SK-N-SH (cell line): Measurements from ENCODE around the gene SCNM1. TPM values are rescaled to one million over a fixed set of nuclear protein-coding genes. Genes with fewer than 3 reads are reported as not detected.

Experiments used
- CTCF ChIA-PET: fragments of 300-600, 350-600 bp; formaldehyde crosslinking; extraction: SDS; loops from one replicate; lab custom pipeline; 2021; lab: Yijun Ruan, JAX
- POLR2A ChIA-PET: fragments of 350-600 bp; sonication (Branson Sonifier 250); formaldehyde crosslinking; extraction: SDS; loops from one replicate; lab custom pipeline; 2020; ENCODE audit warnings: antibody characterized with exemption, inconsistent platforms; lab: Yijun Ruan, JAX
- DNase-seq: peaks from one replicate; pipeline ENCODE4 v3.0.0; 2012
- H2AFZ ChIP-seq: fragments of 200-600 bp; sonication (generic); 2 replicates; pipeline ENCODE4 v1.8.1; 2016; ENCODE audit warnings: antibody characterized with exemption, mild to moderate bottlenecking, low read depth
- H3F3A ChIP-seq: fragments of 200-600 bp; sonication (generic); replicated peaks from 2 replicates; pipeline ENCODE3; 2016; ENCODE audit warnings: antibody characterized with exemption, mild to moderate bottlenecking; ENCODE audit not compliant: insufficient read depth
- H3K27ac ChIP-seq, 2 experiments: fragments of 200-500 bp in 1 of 2; fragments of 200-600 bp in 1 of 2; sonication (Bioruptor generic) in 1 of 2; sonication (generic), shearing (Covaris generic) in 1 of 2; 2 replicates each; pipeline versions ENCODE4 v1.5.1 to v1.6.1; 2014 to 2016; ENCODE audit warnings: low read depth in 2 of 2, inconsistent platforms in 1 of 2, low read length in 1 of 2, mild to moderate bottlenecking in 1 of 2, mixed read lengths in 1 of 2
- H3K27me3 ChIP-seq: fragments of 200-600 bp; sonication (generic), shearing (Covaris generic); 2 replicates; pipeline ENCODE4 v1.6.1; 2016; ENCODE audit warnings: mixed run types; ENCODE audit not compliant: insufficient read depth
- H3K36me3 ChIP-seq, 2 experiments: fragments of 200-500 bp in 1 of 2; fragments of 200-600 bp in 1 of 2; sonication (Bioruptor generic) in 1 of 2; sonication (generic) in 1 of 2; replicated peaks in 1 of 2; 2 replicates each; pipeline versions ENCODE3 to v1.5.1; 2014 to 2016; ENCODE audit warnings: low read length in 1 of 2, mild to moderate bottlenecking in 1 of 2; ENCODE audit not compliant: insufficient read depth in 2 of 2, control insufficient read depth in 1 of 2
- H3K4me1 ChIP-seq, 2 experiments: fragments of 200-500 bp in 1 of 2; fragments of 200-600 bp in 1 of 2; sonication (Bioruptor generic) in 1 of 2; sonication (generic), shearing (Covaris generic) in 1 of 2; 2 replicates each; pipeline versions ENCODE4 v1.5.1 to v1.6.1; 2014 to 2016; ENCODE audit warnings: low read depth in 1 of 2, low read length in 1 of 2, mixed run types in 1 of 2; ENCODE audit not compliant: insufficient read depth in 2 of 2, control insufficient read depth in 1 of 2
- H3K4me2 ChIP-seq: fragments of 200-600 bp; sonication (generic), shearing (Covaris generic); 2 replicates; pipeline ENCODE4 v1.6.1; 2017; ENCODE audit warnings: mixed run types
- H3K4me3 ChIP-seq, 2 experiments: fragments of 200-500 bp in 1 of 2; fragments of 200-600 bp in 1 of 2; sonication (Bioruptor generic) in 1 of 2; sonication (generic), shearing (Covaris generic) in 1 of 2; 2 replicates each; pipeline versions ENCODE4 v1.5.1 to v1.8.1; 2014 to 2016; ENCODE audit warnings: low read depth in 2 of 2, inconsistent platforms in 1 of 2, low read length in 1 of 2, mild to moderate bottlenecking in 1 of 2, mixed read lengths in 1 of 2, moderate library complexity in 1 of 2
- H3K79me2 ChIP-seq: fragments of 200-600 bp; sonication (generic); 2 replicates; pipeline ENCODE4 v1.8.1; 2017; ENCODE audit warnings: mild to moderate bottlenecking; ENCODE audit not compliant: insufficient read depth
- H3K9ac ChIP-seq: fragments of 200-600 bp; sonication (generic); 2 replicates; pipeline ENCODE4 v1.6.1; 2017; ENCODE audit warnings: mixed run types
- H3K9me2 ChIP-seq: fragments of 200-600 bp; sonication (generic); 2 replicates; pipeline ENCODE4 v1.6.1; 2017; ENCODE audit warnings: mixed run types
- H3K9me3 ChIP-seq: fragments of 200-600 bp; sonication (generic); 2 replicates; pipeline ENCODE4 v1.6.1; 2017; ENCODE audit warnings: mixed run types, mild to moderate bottlenecking, moderate library complexity
- H4K20me1 ChIP-seq: fragments of 200-600 bp; sonication (generic); 2 replicates; pipeline ENCODE4 v1.6.1; 2017; ENCODE audit warnings: mild to moderate bottlenecking, mixed run types; ENCODE audit not compliant: insufficient read depth
- CTCF ChIP-seq: fragments of 200-600 bp; sonication (generic); IDR thresholded peaks from 2 replicates; pipeline ENCODE4 v1.6.1; 2017; ENCODE audit warnings: antibody characterized with exemption, mild to moderate bottlenecking, moderate library complexity
- GABPA ChIP-seq: IDR thresholded peaks from 2 replicates; pipeline ENCODE4 v1.4.0; 2012; ENCODE audit warnings: low read depth, mild to moderate bottlenecking
- MXI1 ChIP-seq: IDR thresholded peaks from 2 replicates; pipeline ENCODE4 v1.6.1; 2012; ENCODE audit warnings: mild to moderate bottlenecking, low read depth, low read length, improper control_type of control experiment
- POLR2AphosphoS5 ChIP-seq: IDR thresholded peaks from 2 replicates; pipeline ENCODE4 v1.6.1; 2012; ENCODE audit warnings: low read depth, low read length
- RFX5 ChIP-seq: IDR thresholded peaks from 2 replicates; pipeline ENCODE4 v1.6.1; 2012; ENCODE audit warnings: mild to moderate bottlenecking, improper control_type of control experiment, low read length
- USF1 ChIP-seq: IDR thresholded peaks from 2 replicates; pipeline ENCODE4 v1.4.0; 2012; ENCODE audit warnings: low read depth, borderline replicate concordance
- WGBS: methylation state at CpG from one replicate; pipeline ENCODE4 v1.1.6; 2017; ENCODE audit warnings: low lambda C conversion rate; 5-methylcytosine and 5-hydroxymethylcytosine counted together
- polyA plus RNA-seq, 3 experiments: library from polyadenylated mRNA; depleted of rRNA; stranded (reverse); fragments of >200 nt; gene quantifications; 2 replicates each; pipeline ENCODE4 v1.2.3, GENCODE V29; 2012

The SCNM1 gene
- polyA plus RNA-seq, 1 of the 3 experiments (the other 2 are of a cell fraction), result 27.8 TPM

GRCh38 chr1:151175041-151175741 lies 9.2 kb downstream of the SCNM1 start:
- no peaks in the 10 kb centered on the region for H3K79me2 ChIP-seq
- no peak overlapping the region for H2AFZ ChIP-seq
- no peaks in the 10 kb centered on the region for H3K9me3 ChIP-seq
- WGBS, result 92% methylated on average over 6 of the region's 6 CpGs
- TF ChIP-seq USF1 (no peak), POLR2AphosphoS5 (no peak), GABPA (no peak), RFX5 (no peak)
- peaks cover 13% of the 10 kb centered on the region for H3F3A ChIP-seq
- no peak for DNase-seq
- no peak overlapping the region for H3K27ac ChIP-seq
- H3K27me3 ChIP-seq, result no peaks in the 10 kb centered on the region
- no peaks in the 10 kb centered on the region for H3K9me2 ChIP-seq
- H3K36me3 ChIP-seq, result peaks cover 26 to 44% of the 10 kb centered on the region in 2 experiments
- CTCF ChIA-PET, result interaction anchor here (0.5 to 3.1 kb wide), 14 partner anchors 7 to 236 kb away, joined by 3 to 21 read pairs (median 4); partner anchors contain the start of genes LYSMD1, MINDY1, SCNM1 and VPS72
- no peaks in the 10 kb centered on the region for H4K20me1 ChIP-seq
- no peaks in the 10 kb centered on the region for H3K4me1 ChIP-seq
- no peak overlapping the region for H3K4me3 ChIP-seq
- H3K9ac ChIP-seq, result no peak overlapping the region
- POLR2A ChIA-PET, result interaction anchor here (1.4 kb wide), 1 partner anchor 15 kb away, joined by 6 read pairs; the partner anchor contains the start of gene VPS72
- H3K4me2 ChIP-seq, result no peak overlapping the region

- CTCF ChIA-PET, result interaction anchor here (0.5 to 3.1 kb wide), 12 partner anchors 8 to 235 kb away, joined by 3 to 21 read pairs (median 4); partner anchors contain the start of genes LYSMD1, MINDY1, SCNM1 and VPS72
- Histone ChIP-seq H3K27me3 (no peaks in the 10 kb centered on the region), H3K4me1 (no peaks in the 10 kb centered on the region), H3K9me2 (no peaks in the 10 kb centered on the region), H3K4me3 (no peak within 1 kb of the TSS), H3K9ac (no peak within 1 kb of the TSS), H2AFZ (no peak within 1 kb of the TSS), H3K4me2 (no peak within 1 kb of the TSS), H3K36me3 (peaks cover 26 to 40% of the 10 kb centered on the region in 2 experiments), H3K79me2 (no peaks in the 10 kb centered on the region), H3K27ac (no peak within 1 kb of the TSS), H4K20me1 (no peaks in the 10 kb centered on the region), H3K9me3 (no peaks in the 10 kb centered on the region), H3F3A (peaks cover 13% of the 10 kb centered on the region)
- WGBS, result 64% methylated on average over 4 of the region's 4 CpGs
- TF ChIP-seq MXI1 (no peak), CTCF (peak; percentile 64)
- DNase-seq, result peak; percentile 67
- POLR2A ChIA-PET, result interaction anchor here (1.4 kb wide), 1 partner anchor 14 kb away, joined by 6 read pairs; the partner anchor contains the start of gene VPS72
Observed at GRCh38 chr1:151175863-151176262, 9.9 kb downstream of the SCNM1 start, which contains the start of gene TMOD4. TSS of gene TMOD4 (minus strand) at chr1:151175981. CDS start at chr1:151174875, 1,106 bp downstream.
